GM12874 (cell line): Measurements from ENCODE around the gene SH2D7.

ENCODE experiments used
- TF ChIP-seq, protein P1 (sequence below): IDR thresholded peaks from 2 replicates; pipeline ENCODE4 v1.5.1; 2011; ENCODE audit warnings: low read depth, mild to moderate bottlenecking, control low read depth, low read length, moderate library complexity; ENCODE audit not compliant: insufficient read depth

The SH2D7 gene

DNA sequence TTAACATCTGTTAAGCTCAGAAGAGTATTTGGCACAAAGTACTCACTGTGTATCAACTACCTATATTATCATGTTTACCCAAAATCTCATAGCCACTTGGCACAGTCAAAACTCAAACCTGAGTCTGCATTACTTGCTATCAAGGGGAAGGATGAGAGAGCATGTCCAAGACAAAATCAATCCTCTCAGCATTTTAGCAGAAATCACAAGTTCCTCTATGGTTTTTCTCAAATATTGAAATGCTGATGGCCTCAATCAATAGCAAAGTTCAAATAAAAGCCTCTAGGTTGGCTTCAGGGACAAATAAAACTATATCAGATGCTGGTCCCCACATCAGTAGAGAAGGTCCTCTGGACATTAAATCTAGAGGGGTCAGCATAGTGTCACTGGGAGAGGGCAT lies 29.1 kb upstream of the SH2D7 start:
- TF ChIP-seq, protein P1, sequence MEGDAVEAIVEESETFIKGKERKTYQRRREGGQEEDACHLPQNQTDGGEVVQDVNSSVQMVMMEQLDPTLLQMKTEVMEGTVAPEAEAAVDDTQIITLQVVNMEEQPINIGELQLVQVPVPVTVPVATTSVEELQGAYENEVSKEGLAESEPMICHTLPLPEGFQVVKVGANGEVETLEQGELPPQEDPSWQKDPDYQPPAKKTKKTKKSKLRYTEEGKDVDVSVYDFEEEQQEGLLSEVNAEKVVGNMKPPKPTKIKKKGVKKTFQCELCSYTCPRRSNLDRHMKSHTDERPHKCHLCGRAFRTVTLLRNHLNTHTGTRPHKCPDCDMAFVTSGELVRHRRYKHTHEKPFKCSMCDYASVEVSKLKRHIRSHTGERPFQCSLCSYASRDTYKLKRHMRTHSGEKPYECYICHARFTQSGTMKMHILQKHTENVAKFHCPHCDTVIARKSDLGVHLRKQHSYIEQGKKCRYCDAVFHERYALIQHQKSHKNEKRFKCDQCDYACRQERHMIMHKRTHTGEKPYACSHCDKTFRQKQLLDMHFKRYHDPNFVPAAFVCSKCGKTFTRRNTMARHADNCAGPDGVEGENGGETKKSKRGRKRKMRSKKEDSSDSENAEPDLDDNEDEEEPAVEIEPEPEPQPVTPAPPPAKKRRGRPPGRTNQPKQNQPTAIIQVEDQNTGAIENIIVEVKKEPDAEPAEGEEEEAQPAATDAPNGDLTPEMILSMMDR, result no peak

- TF ChIP-seq, protein P1, result no peak
Measured at GRCh38 chr15:78063970-78064385, 28.4 kb upstream of the SH2D7 start.

GRCh38 chr15:78064544-78064943 lies 27.8 kb upstream of the SH2D7 start:
- TF ChIP-seq, protein P1, result no peak

- TF ChIP-seq, protein P1, result no peak
Measured at GRCh38 chr15:78065284-78065872, 27.0 kb upstream of the SH2D7 start.

GRCh38 chr15:78065973-78066946 lies 26.1 kb upstream of the SH2D7 start:
- TF ChIP-seq, protein P1, result no peak

DNA sequence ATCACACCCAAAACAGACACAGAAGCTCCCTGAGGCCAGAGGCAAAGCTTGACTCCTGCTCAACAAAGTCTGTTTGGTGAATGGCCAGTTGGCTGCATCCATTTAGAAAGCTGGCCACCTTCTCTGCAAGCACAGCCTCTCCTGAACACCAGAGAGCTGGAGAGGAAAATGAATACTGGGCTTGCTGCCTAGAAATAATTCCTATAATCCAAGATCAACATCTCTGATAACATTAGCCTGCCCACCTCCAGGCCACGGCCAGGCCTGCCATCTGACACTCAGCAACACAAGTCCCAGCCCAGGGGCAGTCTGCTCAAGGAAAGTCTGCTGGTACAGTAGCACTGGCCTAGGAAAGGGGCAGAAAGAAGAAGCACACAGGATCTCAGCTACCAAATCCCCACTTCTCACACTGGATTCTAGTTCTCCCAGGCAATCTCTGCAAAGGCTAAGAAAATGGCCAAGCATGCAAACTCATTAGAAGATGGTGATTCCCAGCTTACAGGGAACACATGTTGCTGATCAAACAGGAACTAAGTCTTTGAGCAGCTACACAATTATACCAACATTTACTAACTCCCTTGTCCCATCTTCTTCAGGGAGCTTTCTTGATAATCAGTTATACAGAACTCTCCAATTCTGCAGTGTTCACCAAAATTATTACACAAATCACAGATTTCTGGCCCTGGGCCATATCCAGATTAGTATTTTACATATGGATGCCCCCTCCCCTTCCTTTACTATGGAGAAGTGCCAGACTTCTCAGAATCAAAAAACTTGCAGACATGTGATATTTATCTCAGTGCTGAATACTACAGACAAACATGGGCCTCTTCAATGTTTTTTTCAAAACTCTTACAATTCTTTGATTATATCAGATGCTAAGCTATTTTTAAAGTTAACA lies 24.8 kb upstream of the SH2D7 start:
- TF ChIP-seq, protein P1, result no peak

DNA sequence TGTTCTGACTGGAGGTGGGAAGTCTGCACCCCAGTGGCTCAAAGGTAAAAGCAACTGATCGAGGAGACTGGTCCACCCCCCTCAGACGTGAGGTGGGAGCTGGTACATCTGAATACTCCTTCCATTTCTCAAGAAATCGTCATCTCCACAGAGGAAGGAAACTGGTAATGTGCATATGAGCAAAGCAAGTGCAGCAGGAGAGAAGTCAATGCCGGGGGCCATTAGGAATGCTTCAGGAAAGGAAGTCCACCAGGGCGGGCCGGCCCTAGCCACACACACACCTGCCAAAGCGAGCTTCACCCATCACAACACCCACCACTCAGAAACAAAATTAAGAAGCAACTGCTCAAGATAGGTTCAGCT lies 23.3 kb upstream of the SH2D7 start:
- TF ChIP-seq, protein P1, result 0 out of 2 replicates have a peak, but pooled peaks have one; percentile 1
